ENCODE measurements around the gene NANOGP8.

NANOGP8 gene

GRCh38 chr15:35108453-35108852 is 23.4 kb upstream of the NANOGP8 start:
- no peaks in the 10 kb centered on the region for H3K4me1 ChIP-seq (ENCODE audit: insufficient read depth, insufficient read length)
- no peak for DNase-seq (ENCODE audit: low read depth, low spot score)
- H3K9me3 ChIP-seq (ENCODE audit: insufficient read depth, low read length) = no peaks in the 10 kb centered on the region
- no peak overlapping the region for H3K9ac ChIP-seq (ENCODE audit: insufficient read length, low read depth)
- TF ChIP-seq SUZ12 (IDR thresholded peaks at IDR 0.05; ENCODE audit: extremely low read depth, insufficient read depth, insufficient read length) = no peak
- TF ChIP-seq YY1 (IDR thresholded peaks at IDR 0.05; ENCODE audit: insufficient read depth, insufficient read length) = no peak
- TF ChIP-seq ZNF274 (IDR thresholded peaks at IDR 0.05; ENCODE audit: low read depth, low read length) = no peak
- no peak overlapping the region for H3K4me3 ChIP-seq (ENCODE audit: insufficient read length, low read depth)
- no peaks in the 10 kb centered on the region for H3K27me3 ChIP-seq (ENCODE audit: insufficient read depth, insufficient read length)
- H3K36me3 ChIP-seq (ENCODE audit: insufficient read depth, insufficient read length, low read length) = no peaks in the 10 kb centered on the region

- H3K27me3 ChIP-seq (ENCODE audit: insufficient read depth, insufficient read length) = no peaks in the 10 kb centered on the region
- DNase-seq (ENCODE audit: low read depth, low spot score) = no peak
- no peaks in the 10 kb centered on the region for H3K9me3 ChIP-seq (ENCODE audit: insufficient read depth, low read length)
Measured at GRCh38 chr15:35107561-35107960, 22.5 kb upstream of the NANOGP8 start.

GRCh38 chr15:35107122-35107521 is 22.0 kb upstream of the NANOGP8 start:
- no peak for TF ChIP-seq YY1 (IDR thresholded peaks at IDR 0.05; ENCODE audit: insufficient read depth, insufficient read length)
- no peak for TF ChIP-seq SUZ12 (IDR thresholded peaks at IDR 0.05; ENCODE audit: extremely low read depth, insufficient read depth, insufficient read length)
- no peak for TF ChIP-seq ZNF274 (IDR thresholded peaks at IDR 0.05; ENCODE audit: low read depth, low read length)
- Histone ChIP-seq H3K36me3 (ENCODE audit: insufficient read depth, insufficient read length, low read length) (no peaks in the 10 kb centered on the region), H3K4me1 (ENCODE audit: insufficient read depth, insufficient read length) (no peaks in the 10 kb centered on the region), H3K4me3 (ENCODE audit: insufficient read length, low read depth) (no peak overlapping the region), H3K9ac (ENCODE audit: insufficient read length, low read depth) (no peak overlapping the region), H3K27me3 (ENCODE audit: insufficient read depth, insufficient read length) (no peaks in the 10 kb centered on the region), H3K9me3 (ENCODE audit: insufficient read depth, low read length) (no peaks in the 10 kb centered on the region)
- no peak for DNase-seq (ENCODE audit: low read depth, low spot score)

More at GRCh38 chr15:35107561-35107960, 22.5 kb upstream of the NANOGP8 start:
- Histone ChIP-seq H3K36me3 (ENCODE audit: insufficient read depth, insufficient read length, low read length) (no peaks in the 10 kb centered on the region), H3K4me1 (ENCODE audit: insufficient read depth, insufficient read length) (no peaks in the 10 kb centered on the region), H3K9ac (ENCODE audit: insufficient read length, low read depth) (no peak overlapping the region), H3K4me3 (ENCODE audit: insufficient read length, low read depth) (no peak overlapping the region)
- TF ChIP-seq SUZ12 (IDR thresholded peaks at IDR 0.05; ENCODE audit: extremely low read depth, insufficient read depth, insufficient read length) (no peak), ZNF274 (IDR thresholded peaks at IDR 0.05; ENCODE audit: low read depth, low read length) (no peak), YY1 (IDR thresholded peaks at IDR 0.05; ENCODE audit: insufficient read depth, insufficient read length) (no peak)

GRCh38 chr15:35104526-35105147 is 19.5 kb upstream of the NANOGP8 start:
- TF ChIP-seq SUZ12 (IDR thresholded peaks at IDR 0.05; ENCODE audit: extremely low read depth, insufficient read depth, insufficient read length) = no peak
- no peak for TF ChIP-seq YY1 (IDR thresholded peaks at IDR 0.05; ENCODE audit: insufficient read depth, insufficient read length)
- TF ChIP-seq ZNF274 (IDR thresholded peaks at IDR 0.05; ENCODE audit: low read depth, low read length) = no peak
- no peak for DNase-seq (ENCODE audit: low read depth, low spot score)
- no peak overlapping the region for H3K4me3 ChIP-seq (ENCODE audit: insufficient read length, low read depth)
- H3K27me3 ChIP-seq (ENCODE audit: insufficient read depth, insufficient read length) = no peaks in the 10 kb centered on the region
- H3K36me3 ChIP-seq (ENCODE audit: insufficient read depth, insufficient read length, low read length) = no peaks in the 10 kb centered on the region
- H3K4me1 ChIP-seq (ENCODE audit: insufficient read depth, insufficient read length) = no peaks in the 10 kb centered on the region
- no peak overlapping the region for H3K9ac ChIP-seq (ENCODE audit: insufficient read length, low read depth)
- H3K9me3 ChIP-seq (ENCODE audit: insufficient read depth, low read length) = no peaks in the 10 kb centered on the region

- no peaks in the 10 kb centered on the region for H3K4me1 ChIP-seq (ENCODE audit: insufficient read depth, insufficient read length)
- DNase-seq (ENCODE audit: low read depth, low spot score) = no peak
- no peak for TF ChIP-seq ZNF274 (IDR thresholded peaks at IDR 0.05; ENCODE audit: low read depth, low read length)
- no peak for TF ChIP-seq SUZ12 (IDR thresholded peaks at IDR 0.05; ENCODE audit: extremely low read depth, insufficient read depth, insufficient read length)
- TF ChIP-seq YY1 (IDR thresholded peaks at IDR 0.05; ENCODE audit: insufficient read depth, insufficient read length) = no peak
- no peaks in the 10 kb centered on the region for H3K36me3 ChIP-seq (ENCODE audit: insufficient read depth, insufficient read length, low read length)
- H3K4me3 ChIP-seq (ENCODE audit: insufficient read length, low read depth) = no peak overlapping the region
- no peaks in the 10 kb centered on the region for H3K9me3 ChIP-seq (ENCODE audit: insufficient read depth, low read length)
- H3K27me3 ChIP-seq (ENCODE audit: insufficient read depth, insufficient read length) = no peaks in the 10 kb centered on the region
- H3K9ac ChIP-seq (ENCODE audit: insufficient read length, low read depth) = no peak overlapping the region
Measured at GRCh38 chr15:35102186-35102585, 17.1 kb upstream of the NANOGP8 start.

- H3K4me1 ChIP-seq (ENCODE audit: insufficient read depth, insufficient read length) = no peaks in the 10 kb centered on the region
- H3K9me3 ChIP-seq (ENCODE audit: insufficient read depth, low read length) = no peaks in the 10 kb centered on the region
- H3K36me3 ChIP-seq (ENCODE audit: insufficient read depth, insufficient read length, low read length) = no peaks in the 10 kb centered on the region
- TF ChIP-seq SUZ12 (IDR thresholded peaks at IDR 0.05; ENCODE audit: extremely low read depth, insufficient read depth, insufficient read length) = no peak
- no peak for TF ChIP-seq YY1 (IDR thresholded peaks at IDR 0.05; ENCODE audit: insufficient read depth, insufficient read length)
- TF ChIP-seq ZNF274 (IDR thresholded peaks at IDR 0.05; ENCODE audit: low read depth, low read length) = no peak
- no peak overlapping the region for H3K9ac ChIP-seq (ENCODE audit: insufficient read length, low read depth)
- H3K27me3 ChIP-seq (ENCODE audit: insufficient read depth, insufficient read length) = no peaks in the 10 kb centered on the region
- no peak for DNase-seq (ENCODE audit: low read depth, low spot score)
- H3K4me3 ChIP-seq (ENCODE audit: insufficient read length, low read depth) = no peak overlapping the region
Measured at GRCh38 chr15:35101335-35101734, 16.2 kb upstream of the NANOGP8 start.

- Histone ChIP-seq H3K27me3 (ENCODE audit: insufficient read depth, insufficient read length) (no peaks in the 10 kb centered on the region), H3K36me3 (ENCODE audit: insufficient read depth, insufficient read length, low read length) (no peaks in the 10 kb centered on the region), H3K4me3 (ENCODE audit: insufficient read length, low read depth) (no peak overlapping the region), H3K9ac (ENCODE audit: insufficient read length, low read depth) (no peak overlapping the region), H3K4me1 (ENCODE audit: insufficient read depth, insufficient read length) (no peaks in the 10 kb centered on the region), H3K9me3 (ENCODE audit: insufficient read depth, low read length) (no peaks in the 10 kb centered on the region)
- TF ChIP-seq YY1 (IDR thresholded peaks at IDR 0.05; ENCODE audit: insufficient read depth, insufficient read length) = no peak
- no peak for TF ChIP-seq ZNF274 (IDR thresholded peaks at IDR 0.05; ENCODE audit: low read depth, low read length)
- TF ChIP-seq SUZ12 (IDR thresholded peaks at IDR 0.05; ENCODE audit: extremely low read depth, insufficient read depth, insufficient read length) = no peak
- no peak for DNase-seq (ENCODE audit: low read depth, low spot score)
Measured at GRCh38 chr15:35098737-35099136, 13.6 kb upstream of the NANOGP8 start.

Data from NT2/D1 (cell line).